Activated CD4-positive, alpha-beta T cell treated with anti-CD3 and anti-CD28 coated beads for 1 hour (primary cell): ENCODE data around the gene ACR.
"Not testable (repeated sequence)": the region's sequence is repeated elsewhere in the genome, so short reads cannot be mapped to it uniquely, and the experiment has no call there.

Experiments used
- DNase-seq: peaks from one replicate; pipeline ENCODE4 v3.0.0-alpha.2; 2020

ACR gene

DNA sequence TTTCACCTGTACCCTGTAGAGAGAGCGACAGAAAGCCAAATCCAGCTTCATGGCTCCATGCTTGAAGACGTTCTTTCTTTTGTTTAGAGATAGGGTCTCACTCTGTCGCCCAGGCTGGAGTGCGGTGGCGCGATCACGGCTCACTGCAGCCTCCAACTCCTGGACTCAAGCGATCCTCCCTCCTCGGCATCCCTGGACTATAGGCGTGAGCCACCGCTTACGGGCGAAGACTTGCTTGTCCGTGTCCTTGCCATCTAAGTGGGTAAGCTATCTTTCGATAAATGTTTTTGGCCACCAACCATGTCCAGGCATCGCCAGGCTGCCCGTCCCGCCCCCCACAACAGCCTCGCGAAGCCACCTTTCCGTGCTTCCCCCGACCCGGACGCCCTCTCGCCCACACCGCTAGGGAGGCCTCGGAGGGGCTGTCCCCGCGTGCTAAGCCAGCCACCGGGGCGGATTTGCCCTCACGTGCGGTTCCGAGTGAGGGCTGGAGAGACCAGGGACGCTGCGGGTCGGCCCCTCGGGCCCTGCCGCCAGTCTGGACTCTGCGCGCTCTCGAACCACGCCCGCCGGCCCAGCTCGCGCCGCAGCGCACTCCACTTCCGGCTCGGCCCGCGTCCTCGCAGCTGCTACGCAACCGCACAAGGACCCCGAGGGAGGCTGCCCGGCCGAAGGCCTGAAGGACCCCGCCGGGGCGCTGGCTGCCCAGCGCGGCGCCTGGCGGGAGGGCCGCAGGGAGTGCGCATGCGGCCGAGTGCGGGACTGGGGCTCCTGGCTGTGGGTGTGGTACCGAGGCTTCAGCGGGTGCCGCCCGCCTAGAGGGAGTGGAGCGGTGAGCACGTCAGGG lies 45.3 kb downstream of the ACR start, which contains the start of gene RABL2B:
RABL2B (minus strand) TSS at position 604 of the 847 bp plus-strand sequence. CDS start 1,342 bp downstream, outside the sequence.
- peak; percentile 82 for DNase-seq

DNA sequence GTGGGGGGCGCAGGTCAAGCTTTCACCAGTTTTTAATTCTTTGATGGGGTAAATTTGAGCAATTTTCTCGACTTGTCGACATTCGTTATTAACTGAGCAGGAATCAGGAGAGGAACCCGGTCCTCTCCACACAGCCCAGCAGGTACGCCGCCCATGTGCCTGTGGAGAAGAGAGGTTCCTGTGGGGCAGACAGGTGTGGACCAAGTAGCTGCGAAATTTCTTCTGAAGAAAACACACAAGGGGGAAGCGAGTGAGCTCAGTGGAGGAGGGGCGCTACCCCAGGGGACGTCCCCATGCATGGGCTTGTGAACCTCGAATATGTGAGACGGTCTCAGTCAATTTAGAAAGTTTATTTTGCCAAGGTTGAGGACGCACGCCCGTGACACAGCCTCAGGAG lies 45.9 kb downstream of the ACR start:
- DNase-seq: not testable (repeated sequence)

DNA sequence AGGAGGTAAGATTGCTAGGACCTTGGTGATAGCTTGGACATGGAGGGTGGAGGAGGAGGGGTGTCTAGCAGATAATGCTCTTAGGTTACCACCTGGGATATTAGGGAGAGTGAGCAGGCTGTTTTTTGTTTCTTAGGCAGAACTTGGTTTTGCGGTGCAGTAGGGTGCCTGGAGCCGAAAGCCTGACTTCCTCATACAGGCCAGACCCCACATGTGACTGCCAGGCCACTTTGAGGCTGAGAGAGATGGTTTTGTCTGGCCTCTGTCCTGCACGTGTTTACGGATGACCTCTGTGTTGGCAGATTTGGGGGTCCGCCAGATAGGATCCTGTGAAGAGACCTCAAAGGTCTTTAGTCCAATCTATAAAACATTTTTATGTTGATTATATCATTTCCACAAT lies 47.3 kb downstream of the ACR start:
- not testable (repeated sequence) for DNase-seq

DNA sequence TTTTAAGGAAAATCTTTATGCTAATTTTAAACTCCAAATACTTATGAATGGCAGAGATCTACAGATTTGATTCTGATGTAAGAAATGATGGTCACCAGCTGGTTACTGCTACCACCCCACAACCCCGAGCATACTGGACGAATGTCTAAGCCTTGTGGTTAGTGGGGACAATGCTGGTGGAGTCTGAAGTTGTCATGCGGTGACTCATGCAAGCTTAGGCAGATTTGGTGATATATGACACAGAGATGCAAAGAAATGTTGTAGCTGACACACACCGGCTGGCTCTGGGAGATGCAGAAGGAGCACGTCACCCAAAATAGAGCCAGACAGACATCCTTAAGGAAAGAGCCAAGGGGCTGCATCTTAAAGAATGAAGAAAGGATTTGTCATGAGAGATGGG lies 48.9 kb downstream of the ACR start:
- not testable (repeated sequence) for DNase-seq
